HCT116 (cell line): ENCODE measurements around the gene SLC4A2. TPM values are rescaled to one million over a fixed set of nuclear protein-coding genes. Genes with fewer than 3 reads are reported as not detected.

ENCODE experiments used
- ATAC-seq: fragments of 200-7000 bp; cut with Tn5 transposase; 2 replicates; pipeline ENCODE4 v1.9.1; 2020; ENCODE audit warnings: mild to moderate bottlenecking, moderate library complexity
- BruUV-seq: library from RNA; stranded (reverse); fragments of 400-500 nt; replicated peaks from 2 replicates; lab custom pipeline; 2021; lab: Mats Ljungman, UMichigan
- CTCF ChIA-PET: fragments of 300-600 bp; sonication (Branson Sonifier 250); formaldehyde crosslinking; loops from one replicate; lab custom pipeline; 2021; ENCODE audit warnings: antibody characterized with exemption; lab: Charles Lee
- POLR2A ChIA-PET: fragments of 300-600, 350-600 bp; sonication (Branson Sonifier 250); formaldehyde crosslinking; loops from one replicate; lab custom pipeline; 2021; ENCODE audit warnings: antibody characterized with exemption; lab: Charles Lee
- RAD21 ChIA-PET, 2 experiments: fragments of 300-600 bp; sonication (Branson Sonifier 250); formaldehyde crosslinking; loops; one replicate each; lab custom pipeline; 2023; ENCODE audit warnings: low total read pairs in 2 of 2; ENCODE audit not compliant: uncharacterized antibody in 2 of 2, unreplicated experiment in 2 of 2, low non-redundant PET in 1 of 2; lab: Charles Lee
- DNase-seq: peaks from one replicate; pipeline ENCODE4 v3.0.0-alpha.2; 2010; ENCODE audit warnings: low read depth, low spot score
- H2AFZ ChIP-seq: fragments of 200-600 bp; shearing (Covaris generic), sonication (generic); 2 replicates; pipeline ENCODE4 v1.6.1; 2017; ENCODE audit warnings: low read depth, mixed run types, mixed read lengths, antibody characterized with exemption, low read length; ENCODE audit not compliant: poor library complexity, severe bottlenecking
- H3K27ac ChIP-seq: 2 replicates; pipeline ENCODE4 v1.5.1; 2012; ENCODE audit warnings: low read depth, low read length
- H3K27me3 ChIP-seq: fragments of 200-600 bp; sonication (generic); 2 replicates; pipeline ENCODE4 v1.6.1; 2016; ENCODE audit warnings: mixed run types, low read length, mixed read lengths; ENCODE audit not compliant: insufficient read depth
- H3K36me3 ChIP-seq, 2 experiments: fragments of 200-500 bp in 1 of 2; fragments of 200-600 bp in 1 of 2; sonication (Bioruptor generic) in 1 of 2; sonication (generic) in 1 of 2; 2 replicates each; pipeline versions ENCODE4 v1.5.1 to v1.6.1; 2014 to 2016; ENCODE audit warnings: low read length in 2 of 2, inconsistent platforms in 1 of 2, mixed read lengths in 1 of 2, mixed run types in 1 of 2; ENCODE audit not compliant: insufficient read depth in 2 of 2, control insufficient read depth in 1 of 2
- H3K4me1 ChIP-seq, 2 experiments: fragments of 200-600 bp in 1 of 2; sonication (generic) in 1 of 2; 2 replicates each; pipeline versions ENCODE4 v1.5.1 to v1.6.1; 2012 to 2017; ENCODE audit warnings: low read length in 2 of 2, inconsistent platforms in 1 of 2, mild to moderate bottlenecking in 1 of 2, mixed read lengths in 1 of 2, mixed run types in 1 of 2, moderate library complexity in 1 of 2; ENCODE audit not compliant: insufficient read depth in 2 of 2, control insufficient read depth in 1 of 2
- H3K4me2 ChIP-seq: fragments of 200-600 bp; sonication (generic); 2 replicates; pipeline ENCODE4 v1.6.1; 2017; ENCODE audit warnings: mixed run types, low read length, mixed read lengths
- H3K4me3 ChIP-seq, 2 experiments: fragments of 200-600 bp in 1 of 2; sonication (generic) in 1 of 2; replicated peaks in 1 of 2; 2 replicates each; pipeline ENCODE4 v1.5.1; 2011 to 2016; ENCODE audit warnings: low read length in 2 of 2, control low read depth in 1 of 2, low read depth in 1 of 2, mild to moderate bottlenecking in 1 of 2, mixed read lengths in 1 of 2, mixed run types in 1 of 2
- H3K79me2 ChIP-seq: fragments of 200-600 bp; sonication (generic); 2 replicates; pipeline ENCODE4 v1.6.1; 2017; ENCODE audit warnings: mild to moderate bottlenecking, mixed run types, low read length, moderate library complexity, mixed read lengths; ENCODE audit not compliant: insufficient read depth
- H3K9ac ChIP-seq: fragments of 200-600 bp; sonication (generic); 2 replicates; pipeline ENCODE4 v1.6.1; 2016; ENCODE audit warnings: low read length, mixed read lengths
- H3K9me2 ChIP-seq: fragments of 200-600 bp; sonication (generic), shearing (Covaris generic); 2 replicates; pipeline ENCODE4 v1.6.1; 2017; ENCODE audit warnings: mixed run types, mild to moderate bottlenecking, moderate library complexity; ENCODE audit not compliant: insufficient read depth
- H3K9me3 ChIP-seq, 2 experiments: fragments of 200-500 bp in 1 of 2; fragments of 200-600 bp in 1 of 2; sonication (Bioruptor generic) in 1 of 2; sonication (generic) in 1 of 2; 2 replicates each; pipeline ENCODE4 v1.6.1; 2014 to 2017; ENCODE audit warnings: low read length in 2 of 2, mixed read lengths in 2 of 2, inconsistent platforms in 1 of 2, low read depth in 1 of 2, mild to moderate bottlenecking in 1 of 2, mixed run types in 1 of 2, moderate library complexity in 1 of 2; ENCODE audit not compliant: control insufficient read depth in 1 of 2, insufficient read depth in 1 of 2
- H4K20me1 ChIP-seq: fragments of 200-600 bp; sonication (generic), shearing (Covaris generic); 2 replicates; pipeline ENCODE4 v1.6.1; 2017; ENCODE audit warnings: mixed run types, mild to moderate bottlenecking, moderate library complexity; ENCODE audit not compliant: insufficient read depth
- CBX3 ChIP-seq: IDR thresholded peaks from 2 replicates; pipeline ENCODE4 v1.6.1; 2012; ENCODE audit warnings: low read depth
- CEBPB ChIP-seq: IDR thresholded peaks from 2 replicates; pipeline ENCODE4 v1.6.1; 2012; ENCODE audit warnings: low read depth
- EGR1 ChIP-seq: IDR thresholded peaks from 2 replicates; pipeline ENCODE4 v1.6.1; 2012; ENCODE audit warnings: low read depth
- ELF1 ChIP-seq: IDR thresholded peaks from 2 replicates; pipeline ENCODE4 v1.6.1; 2012; ENCODE audit warnings: low read depth, borderline replicate concordance
- EZH2phosphoT487 ChIP-seq: fragments of 200-600 bp; IDR thresholded peaks from 2 replicates; pipeline ENCODE4 v1.6.1; 2018; ENCODE audit warnings: antibody characterized with exemption, borderline replicate concordance
- FOSL1 ChIP-seq: IDR thresholded peaks from 2 replicates; pipeline ENCODE4 v1.6.1; 2012; ENCODE audit warnings: low read depth
- POLR2AphosphoS5 ChIP-seq: IDR thresholded peaks from 2 replicates; pipeline ENCODE4 v1.6.1; 2011; ENCODE audit warnings: mild to moderate bottlenecking, low read depth, low read length, moderate library complexity
- SIN3A ChIP-seq: IDR thresholded peaks from 2 replicates; pipeline ENCODE4 v1.6.1; 2012; ENCODE audit warnings: low read depth
- SP1 ChIP-seq: IDR thresholded peaks from 2 replicates; pipeline ENCODE4 v1.6.1; 2012; ENCODE audit warnings: low read depth
- SRF ChIP-seq: IDR thresholded peaks from 2 replicates; pipeline ENCODE4 v1.6.1; 2012; ENCODE audit warnings: low read depth
- ZFX ChIP-seq: fragments of 450-650 bp; IDR thresholded peaks from 2 replicates; pipeline ENCODE4 v1.6.1; 2017
- intact Hi-C: fragments of 100-400 bp; cut with micrococcal nuclease; formaldehyde crosslinking; loops from 2 replicates; pipeline ENCODE4 v1.10.0; 2022
- total RNA-seq: library from RNA; stranded (reverse); gene quantifications from one replicate; pipeline ENCODE4 v1.2.1, GENCODE V29; 2021; ENCODE audit not compliant: unreplicated experiment
- TF ChIP-seq, protein P1 (sequence below): IDR thresholded peaks from 2 replicates; pipeline ENCODE4 v1.6.1; 2012; ENCODE audit warnings: low read depth
- TF ChIP-seq, protein P2 (sequence below), 3 experiments: fragments of 200-600 bp in 1 of 3; sonication (generic) in 1 of 3; IDR thresholded peaks in 2 of 3; conservative IDR thresholded peaks in 1 of 3; 2 replicates each; pipeline ENCODE4 v1.5.1; 2012 to 2017; ENCODE audit warnings: low read depth in 2 of 3, low read length in 2 of 3, antibody characterized with exemption in 1 of 3, borderline replicate concordance in 1 of 3, control low read depth in 1 of 3, mild to moderate bottlenecking in 1 of 3, mixed read lengths in 1 of 3, mixed run types in 1 of 3, moderate library complexity in 1 of 3; ENCODE audit not compliant: insufficient read depth in 1 of 3
- TF ChIP-seq, protein P3 (sequence below): IDR thresholded peaks from 2 replicates; pipeline ENCODE4 v1.6.1; 2012
- TF ChIP-seq, protein P4 (sequence below): IDR thresholded peaks from 2 replicates; pipeline ENCODE4 v1.6.1; 2012

Gene SLC4A2
- total RNA-seq, 1 experiment from 2014 or later: 240 TPM

DNA sequence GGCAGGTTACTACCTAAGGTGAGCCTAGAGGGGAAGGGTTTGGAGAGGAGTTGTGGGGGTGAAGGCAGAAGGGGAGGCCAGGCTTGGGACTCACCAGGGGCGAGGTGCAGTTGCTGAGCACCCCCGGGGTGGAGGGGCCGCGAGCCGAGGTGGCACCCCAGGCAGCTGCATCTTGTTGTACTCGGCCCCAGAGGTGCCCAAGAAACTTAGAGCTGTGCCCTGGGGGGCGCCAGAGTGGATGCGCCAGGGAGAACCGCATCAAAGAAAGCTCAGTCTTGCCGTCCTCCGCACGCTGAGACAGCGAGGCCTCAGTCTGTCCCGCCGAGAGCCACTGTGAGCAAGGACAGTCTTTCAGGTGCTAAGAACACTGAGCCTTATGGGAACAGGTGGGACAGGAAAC is 42.4 kb upstream of the SLC4A2 start (continued):
- TF ChIP-seq, protein P1, sequence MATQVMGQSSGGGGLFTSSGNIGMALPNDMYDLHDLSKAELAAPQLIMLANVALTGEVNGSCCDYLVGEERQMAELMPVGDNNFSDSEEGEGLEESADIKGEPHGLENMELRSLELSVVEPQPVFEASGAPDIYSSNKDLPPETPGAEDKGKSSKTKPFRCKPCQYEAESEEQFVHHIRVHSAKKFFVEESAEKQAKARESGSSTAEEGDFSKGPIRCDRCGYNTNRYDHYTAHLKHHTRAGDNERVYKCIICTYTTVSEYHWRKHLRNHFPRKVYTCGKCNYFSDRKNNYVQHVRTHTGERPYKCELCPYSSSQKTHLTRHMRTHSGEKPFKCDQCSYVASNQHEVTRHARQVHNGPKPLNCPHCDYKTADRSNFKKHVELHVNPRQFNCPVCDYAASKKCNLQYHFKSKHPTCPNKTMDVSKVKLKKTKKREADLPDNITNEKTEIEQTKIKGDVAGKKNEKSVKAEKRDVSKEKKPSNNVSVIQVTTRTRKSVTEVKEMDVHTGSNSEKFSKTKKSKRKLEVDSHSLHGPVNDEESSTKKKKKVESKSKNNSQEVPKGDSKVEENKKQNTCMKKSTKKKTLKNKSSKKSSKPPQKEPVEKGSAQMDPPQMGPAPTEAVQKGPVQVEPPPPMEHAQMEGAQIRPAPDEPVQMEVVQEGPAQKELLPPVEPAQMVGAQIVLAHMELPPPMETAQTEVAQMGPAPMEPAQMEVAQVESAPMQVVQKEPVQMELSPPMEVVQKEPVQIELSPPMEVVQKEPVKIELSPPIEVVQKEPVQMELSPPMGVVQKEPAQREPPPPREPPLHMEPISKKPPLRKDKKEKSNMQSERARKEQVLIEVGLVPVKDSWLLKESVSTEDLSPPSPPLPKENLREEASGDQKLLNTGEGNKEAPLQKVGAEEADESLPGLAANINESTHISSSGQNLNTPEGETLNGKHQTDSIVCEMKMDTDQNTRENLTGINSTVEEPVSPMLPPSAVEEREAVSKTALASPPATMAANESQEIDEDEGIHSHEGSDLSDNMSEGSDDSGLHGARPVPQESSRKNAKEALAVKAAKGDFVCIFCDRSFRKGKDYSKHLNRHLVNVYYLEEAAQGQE: no peak
- TF ChIP-seq CEBPB (no peak), SP1 (no peak), EZH2phosphoT487 (no peak), EGR1 (no peak)

DNA sequence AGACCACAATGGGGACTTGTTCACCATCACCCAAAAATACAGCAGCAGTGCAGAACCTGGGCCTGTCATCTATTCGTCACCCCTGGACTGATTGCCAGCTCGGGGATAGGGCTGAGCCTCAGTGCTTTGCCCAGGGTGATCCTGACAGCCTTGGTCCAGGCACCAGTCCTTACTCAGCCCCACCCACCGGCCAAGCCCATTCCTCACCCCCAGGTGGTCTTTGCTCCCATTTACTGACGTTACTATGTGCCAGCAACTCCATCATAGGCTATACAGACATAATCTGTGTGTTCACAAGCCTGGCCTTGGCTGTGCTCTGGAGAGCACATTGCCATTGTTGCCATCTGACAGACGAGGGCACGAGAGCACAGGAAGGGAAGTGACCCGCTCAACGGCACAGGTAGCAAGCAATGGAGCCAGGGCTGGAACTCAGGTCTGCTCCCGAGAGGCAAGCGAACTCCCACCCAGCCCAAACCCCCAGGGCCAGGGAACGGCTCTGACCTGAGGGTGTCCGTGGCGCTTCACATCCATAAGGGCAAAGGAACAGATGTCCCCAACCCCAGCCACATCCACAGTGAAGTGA is 41.9 kb upstream of the SLC4A2 start:
- intact Hi-C loops: loop anchor here (5.0 to 10.0 kb wide), 2 partner anchors 120 to 243 kb away; no protein-coding TSS in a partner anchor
- Histone ChIP-seq H3K9ac (no peak overlapping the region), H3K9me2 (no peaks in the 10 kb centered on the region), H3K9me3 (no peaks in the 10 kb centered on the region), H3K79me2 (no peaks in the 10 kb centered on the region), H2AFZ (no peak overlapping the region), H4K20me1 (no peaks in the 10 kb centered on the region), H3K4me1 (peaks cover 0 to 29% of the 10 kb centered on the region in 2 experiments; a peak in 2 of 4 replicates), H3K27ac (no peak overlapping the region), H3K27me3 (no peaks in the 10 kb centered on the region), H3K36me3 (no peaks in the 10 kb centered on the region), H3K4me2 (peak overlapping the region; percentile 60; the same call in 1 of the 2 replicates), H3K4me3 (no peak overlapping the region)
- RAD21 ChIA-PET: interaction anchor here in 1 of 2 experiments (1.0 kb wide), 1 partner anchor 55 kb away, joined by 3 read pairs; no protein-coding TSS in a partner anchor
- CTCF ChIA-PET: interaction anchor here (1.0 to 5.2 kb wide), 7 partner anchors 8 to 98 kb away, joined by 3 to 59 read pairs (median 4); partner anchors contain the start of gene ABCB8
- no peak for DNase-seq
- POLR2A ChIA-PET: interaction anchor here (2.0 kb wide), 1 partner anchor 43 kb away, joined by 5 read pairs; no protein-coding TSS in a partner anchor
- peak; percentile 2; the same call in 1 of the 2 replicates for ATAC-seq
- BruUV-seq: no TSS peak
- TF ChIP-seq ZFX (no peak), SP1 (no peak), CBX3 (no peak), POLR2AphosphoS5 (no peak), EZH2phosphoT487 (no peak), SIN3A (no peak), SRF (no peak), EGR1 (no peak), ELF1 (no peak), FOSL1 (no peak)
- TF ChIP-seq, protein P2, sequence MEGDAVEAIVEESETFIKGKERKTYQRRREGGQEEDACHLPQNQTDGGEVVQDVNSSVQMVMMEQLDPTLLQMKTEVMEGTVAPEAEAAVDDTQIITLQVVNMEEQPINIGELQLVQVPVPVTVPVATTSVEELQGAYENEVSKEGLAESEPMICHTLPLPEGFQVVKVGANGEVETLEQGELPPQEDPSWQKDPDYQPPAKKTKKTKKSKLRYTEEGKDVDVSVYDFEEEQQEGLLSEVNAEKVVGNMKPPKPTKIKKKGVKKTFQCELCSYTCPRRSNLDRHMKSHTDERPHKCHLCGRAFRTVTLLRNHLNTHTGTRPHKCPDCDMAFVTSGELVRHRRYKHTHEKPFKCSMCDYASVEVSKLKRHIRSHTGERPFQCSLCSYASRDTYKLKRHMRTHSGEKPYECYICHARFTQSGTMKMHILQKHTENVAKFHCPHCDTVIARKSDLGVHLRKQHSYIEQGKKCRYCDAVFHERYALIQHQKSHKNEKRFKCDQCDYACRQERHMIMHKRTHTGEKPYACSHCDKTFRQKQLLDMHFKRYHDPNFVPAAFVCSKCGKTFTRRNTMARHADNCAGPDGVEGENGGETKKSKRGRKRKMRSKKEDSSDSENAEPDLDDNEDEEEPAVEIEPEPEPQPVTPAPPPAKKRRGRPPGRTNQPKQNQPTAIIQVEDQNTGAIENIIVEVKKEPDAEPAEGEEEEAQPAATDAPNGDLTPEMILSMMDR (IDR thresholded peaks at IDR 0.05 in 2 of 3, conservative IDR thresholded peaks at IDR 0.05 in 1 of 3; ENCODE audit: borderline replicate concordance in 1 of 3, insufficient read depth in 1 of 3, low read depth in 2 of 3, low read length in 2 of 3): no peak
- TF ChIP-seq, protein P3, sequence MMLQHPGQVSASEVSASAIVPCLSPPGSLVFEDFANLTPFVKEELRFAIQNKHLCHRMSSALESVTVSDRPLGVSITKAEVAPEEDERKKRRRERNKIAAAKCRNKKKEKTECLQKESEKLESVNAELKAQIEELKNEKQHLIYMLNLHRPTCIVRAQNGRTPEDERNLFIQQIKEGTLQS: no peak
- TF ChIP-seq, protein P4, sequence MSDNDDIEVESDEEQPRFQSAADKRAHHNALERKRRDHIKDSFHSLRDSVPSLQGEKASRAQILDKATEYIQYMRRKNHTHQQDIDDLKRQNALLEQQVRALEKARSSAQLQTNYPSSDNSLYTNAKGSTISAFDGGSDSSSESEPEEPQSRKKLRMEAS: no peak
